Lower leg skin (tissue), 3 donors: ENCODE measurements around the gene CNPPD1.

ENCODE experiments used
- CTCF ChIP-seq, 3 donors: fragments of 450-650 bp; IDR thresholded peaks; one replicate each; pipeline ENCODE4 v1.5.1; 2016; ENCODE audit warnings: antibody characterized with exemption in 3 of 3, mild to moderate bottlenecking in 3 of 3, moderate library complexity in 2 of 3
- POLR2A ChIP-seq, 2 donors: fragments of 450-650 bp; IDR thresholded peaks; one replicate each; pipeline ENCODE4 v1.6.1; 2016 to 2017; ENCODE audit warnings: antibody characterized with exemption in 2 of 2, mild to moderate bottlenecking in 1 of 2, moderate library complexity in 1 of 2

GRCh38 chr2:219221957-219222518, 45.3 kb upstream of the CNPPD1 start:
- TF ChIP-seq CTCF (IDR thresholded peaks at IDR 0.05) (no peak), POLR2A (IDR thresholded peaks at IDR 0.05) (no peak)
